Stomach (tissue), 4 donors: ENCODE data around the gene BMP7.

Source experiments
- CTCF ChIP-seq, 7 experiments: fragments of 450-650 bp in 4 of 7; fragments of 200-600 bp in 3 of 7; sonication (generic) in 3 of 7; IDR thresholded peaks; one replicate each; pipeline ENCODE4 v1.5.1; 2016 to 2019; ENCODE audit warnings: antibody characterized with exemption in 7 of 7, control low read depth in 2 of 7, mild to moderate bottlenecking in 1 of 7
- EP300 ChIP-seq: sonication (generic); formaldehyde crosslinking; IDR thresholded peaks from one replicate; pipeline ENCODE4 v1.6.1; 2017; ENCODE audit warnings: antibody characterized with exemption
- POLR2A ChIP-seq, 4 donors: fragments of 450-650 bp; IDR thresholded peaks; one replicate each; pipeline ENCODE4 v1.6.1; 2016; ENCODE audit warnings: antibody characterized with exemption in 4 of 4, control low read depth in 2 of 4, mild to moderate bottlenecking in 1 of 4, moderate library complexity in 1 of 4

- TF ChIP-seq POLR2A (IDR thresholded peaks at IDR 0.05), result no peak
- TF ChIP-seq CTCF (IDR thresholded peaks at IDR 0.05), result no peak
- TF ChIP-seq EP300, result no peak
Measured at GRCh38 chr20:57147185-57147584, 119.3 kb downstream of the BMP7 start.
